Limb (tissue), 2 donors: ENCODE data around the gene A4GALT.
A peak's percentile ranks its signal among the peaks of the same experiment; 100 is the strongest.
"Not testable (repeated sequence)": the region's sequence is repeated elsewhere in the genome, so short reads cannot be mapped to it uniquely, and the experiment has no call there.

Source experiments
- DNase-seq, 2 donors: peaks; one replicate each; pipeline ENCODE4 v3.0.0-alpha.2; 2016; ENCODE audit errors: extremely low spot score in 2 of 2

The A4GALT gene

GRCh38 chr22:42720263-42721044, at the start of gene A4GALT:
TSS of gene A4GALT (minus strand) at chr22:42720870. CDS start at chr22:42693951, 26,919 bp downstream.
- peak in 1 of 2 donors; percentile 48 for DNase-seq

- DNase-seq: no peak
Measured at GRCh38 chr22:42770448-42770726, 49.7 kb upstream of the A4GALT start.

GRCh38 chr22:42769574-42770447, 49.1 kb upstream of the A4GALT start:
- DNase-seq: no peak

GRCh38 chr22:42769238-42769573, 48.5 kb upstream of the A4GALT start:
- DNase-seq: no peak

GRCh38 chr22:42768385-42769035, 47.8 kb upstream of the A4GALT start:
- DNase-seq: no peak

- DNase-seq: no peak
Measured at GRCh38 chr22:42766860-42767259, 46.2 kb upstream of the A4GALT start.

- no peak for DNase-seq
Measured at GRCh38 chr22:42764895-42765363, 44.3 kb upstream of the A4GALT start.

GRCh38 chr22:42763965-42764480, 43.4 kb upstream of the A4GALT start:
- DNase-seq: no peak

GRCh38 chr22:42760806-42761565, 40.3 kb upstream of the A4GALT start:
- DNase-seq: no peak

- no peak for DNase-seq
Measured at GRCh38 chr22:42758931-42759629, 38.4 kb upstream of the A4GALT start.

GRCh38 chr22:42755553-42755952, 34.9 kb upstream of the A4GALT start:
- not testable (repeated sequence) for DNase-seq

GRCh38 chr22:42755121-42755520, 34.5 kb upstream of the A4GALT start:
- not testable (repeated sequence) for DNase-seq

GRCh38 chr22:42754658-42755057, 34.0 kb upstream of the A4GALT start:
- no peak for DNase-seq

GRCh38 chr22:42752912-42753311, 32.2 kb upstream of the A4GALT start:
- no peak for DNase-seq

GRCh38 chr22:42752230-42752746, 31.6 kb upstream of the A4GALT start:
- no peak for DNase-seq

GRCh38 chr22:42750421-42750820, 29.8 kb upstream of the A4GALT start:
- DNase-seq: not testable (repeated sequence)

GRCh38 chr22:42747701-42748513, 27.2 kb upstream of the A4GALT start:
- peak in 1 of 2 donors; percentile 16 for DNase-seq

- no peak for DNase-seq
Measured at GRCh38 chr22:42745118-42745517, 24.4 kb upstream of the A4GALT start.

GRCh38 chr22:42743501-42743991, 22.9 kb upstream of the A4GALT start:
- DNase-seq: peak; percentile 73 to 75
